ENCODE results near the gene FLT4. TPM values are rescaled to one million over a fixed set of nuclear protein-coding genes. Genes with fewer than 3 reads are reported as not detected.

FLT4 gene
- total RNA-seq, 1 donor from 2014 or later, result 2.0 TPM

DNA sequence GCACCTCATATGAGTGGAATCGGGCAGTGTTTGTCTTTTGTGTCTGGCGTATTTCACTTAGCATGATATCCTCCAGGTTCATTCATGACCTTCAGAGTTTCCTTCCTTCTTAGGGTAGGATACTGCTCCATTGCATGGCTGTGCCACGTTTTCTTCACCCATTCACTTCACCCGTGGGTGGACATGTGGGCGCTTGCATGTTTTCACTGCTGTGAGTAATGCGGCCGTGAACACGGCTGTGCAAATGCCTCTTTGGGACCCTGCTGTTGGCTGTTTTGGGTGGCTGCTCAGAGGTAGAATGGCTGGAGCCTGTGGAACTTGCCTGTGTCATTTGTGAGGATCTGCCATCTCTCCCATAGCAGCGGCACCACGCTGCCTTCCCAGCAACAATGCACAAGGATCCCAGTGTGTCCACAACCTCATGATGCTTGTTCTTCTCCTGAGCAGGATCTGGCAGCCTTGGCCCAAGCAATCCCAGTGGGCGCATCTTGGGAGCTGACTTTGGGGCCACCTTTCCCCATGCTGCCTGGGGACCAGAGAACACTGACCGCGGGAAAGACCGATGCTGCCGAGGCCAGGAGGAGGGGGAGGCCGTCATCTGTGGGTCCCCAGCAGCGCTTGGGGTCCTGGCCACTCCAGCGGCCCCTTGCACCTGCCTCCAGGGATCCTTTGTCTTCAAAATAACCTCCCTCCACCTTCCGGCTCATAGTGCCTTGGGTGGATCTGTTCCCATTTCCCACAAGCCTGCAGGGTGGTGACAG is 55.8 kb downstream of the FLT4 start:
- no peaks in the 10 kb centered on the region for H3K36me3 Mint-ChIP-seq (ENCODE audit: insufficient read depth)
- no peaks in the 10 kb centered on the region for H3K9me3 Mint-ChIP-seq (ENCODE audit: low read depth)
- no peak for DNase-seq (ENCODE audit: low spot score, unreplicated experiment)
- peaks cover 40% of the 10 kb centered on the region for H3K27me3 Mint-ChIP-seq
- TF ChIP-seq, protein P1, sequence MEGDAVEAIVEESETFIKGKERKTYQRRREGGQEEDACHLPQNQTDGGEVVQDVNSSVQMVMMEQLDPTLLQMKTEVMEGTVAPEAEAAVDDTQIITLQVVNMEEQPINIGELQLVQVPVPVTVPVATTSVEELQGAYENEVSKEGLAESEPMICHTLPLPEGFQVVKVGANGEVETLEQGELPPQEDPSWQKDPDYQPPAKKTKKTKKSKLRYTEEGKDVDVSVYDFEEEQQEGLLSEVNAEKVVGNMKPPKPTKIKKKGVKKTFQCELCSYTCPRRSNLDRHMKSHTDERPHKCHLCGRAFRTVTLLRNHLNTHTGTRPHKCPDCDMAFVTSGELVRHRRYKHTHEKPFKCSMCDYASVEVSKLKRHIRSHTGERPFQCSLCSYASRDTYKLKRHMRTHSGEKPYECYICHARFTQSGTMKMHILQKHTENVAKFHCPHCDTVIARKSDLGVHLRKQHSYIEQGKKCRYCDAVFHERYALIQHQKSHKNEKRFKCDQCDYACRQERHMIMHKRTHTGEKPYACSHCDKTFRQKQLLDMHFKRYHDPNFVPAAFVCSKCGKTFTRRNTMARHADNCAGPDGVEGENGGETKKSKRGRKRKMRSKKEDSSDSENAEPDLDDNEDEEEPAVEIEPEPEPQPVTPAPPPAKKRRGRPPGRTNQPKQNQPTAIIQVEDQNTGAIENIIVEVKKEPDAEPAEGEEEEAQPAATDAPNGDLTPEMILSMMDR (IDR thresholded peaks at IDR 0.05; ENCODE audit: unreplicated experiment), result no peak
- peaks cover 1% of the 10 kb centered on the region for H3K4me1 Mint-ChIP-seq (ENCODE audit: low read depth)
- H3K27ac Mint-ChIP-seq, result no peak overlapping the region
- H3K4me3 Mint-ChIP-seq (ENCODE audit: low read depth), result no peak overlapping the region

- peaks cover 1% of the 10 kb centered on the region for H3K4me1 Mint-ChIP-seq (ENCODE audit: low read depth)
- DNase-seq (ENCODE audit: low spot score, unreplicated experiment), result no peak
- no peak overlapping the region for H3K27ac Mint-ChIP-seq
- TF ChIP-seq, protein P1 (IDR thresholded peaks at IDR 0.05; ENCODE audit: unreplicated experiment), result no peak
- peaks cover 52% of the 10 kb centered on the region for H3K27me3 Mint-ChIP-seq
- no peaks in the 10 kb centered on the region for H3K36me3 Mint-ChIP-seq (ENCODE audit: insufficient read depth)
- H3K9me3 Mint-ChIP-seq (ENCODE audit: low read depth), result no peaks in the 10 kb centered on the region
- H3K4me3 Mint-ChIP-seq (ENCODE audit: low read depth), result peak overlapping the region; percentile 44
Measured at GRCh38 chr5:180592176-180592575, 57.2 kb downstream of the FLT4 start.

DNA sequence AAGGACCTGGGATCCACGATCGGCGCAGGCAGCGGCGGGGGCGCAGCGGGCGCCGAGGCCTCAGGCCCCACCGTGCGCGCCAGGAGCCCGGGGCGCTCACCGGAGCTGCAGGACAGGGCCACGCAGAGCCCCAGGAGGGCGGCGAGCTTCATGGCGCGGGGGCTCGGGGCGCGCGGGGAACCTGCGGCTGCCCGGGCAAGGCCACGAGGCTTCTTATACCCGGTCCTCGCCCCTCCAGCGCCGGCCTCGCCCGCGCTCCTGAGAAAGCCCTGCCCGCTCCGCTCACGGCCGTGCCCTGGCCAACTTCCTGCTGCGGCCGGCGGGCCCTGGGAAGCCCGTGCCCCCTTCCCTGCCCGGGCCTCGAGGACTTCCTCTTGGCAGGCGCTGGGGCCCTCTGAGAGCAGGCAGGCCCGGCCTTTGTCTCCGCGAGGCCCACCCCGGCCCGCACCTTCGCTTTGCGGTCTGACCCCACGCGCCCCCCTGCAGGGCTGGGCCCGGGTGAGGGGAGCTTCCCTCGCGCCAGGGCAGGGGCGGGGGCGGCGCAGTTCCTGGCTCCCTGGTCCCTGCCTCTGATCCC is 58.0 kb downstream of the FLT4 start, which contains the start of gene SCGB3A1:
Gene SCGB3A1 (minus strand): TSS at position 189 of the 577 bp plus-strand sequence. CDS start 37 bp downstream, at position 152.
- Mint-ChIP-seq H3K27ac (no peak within 1 kb of the TSS), H3K27me3 (peaks cover 57% of the 10 kb centered on the region), H3K36me3 (ENCODE audit: insufficient read depth) (no peaks in the 10 kb centered on the region), H3K9me3 (ENCODE audit: low read depth) (no peaks in the 10 kb centered on the region), H3K4me3 (ENCODE audit: low read depth) (peak within 1 kb of the TSS; percentile 44), H3K4me1 (ENCODE audit: low read depth) (peaks cover 1% of the 10 kb centered on the region)
- TF ChIP-seq, protein P1 (IDR thresholded peaks at IDR 0.05; ENCODE audit: unreplicated experiment), result no peak
- no peak for DNase-seq (ENCODE audit: low spot score, unreplicated experiment)

DNA sequence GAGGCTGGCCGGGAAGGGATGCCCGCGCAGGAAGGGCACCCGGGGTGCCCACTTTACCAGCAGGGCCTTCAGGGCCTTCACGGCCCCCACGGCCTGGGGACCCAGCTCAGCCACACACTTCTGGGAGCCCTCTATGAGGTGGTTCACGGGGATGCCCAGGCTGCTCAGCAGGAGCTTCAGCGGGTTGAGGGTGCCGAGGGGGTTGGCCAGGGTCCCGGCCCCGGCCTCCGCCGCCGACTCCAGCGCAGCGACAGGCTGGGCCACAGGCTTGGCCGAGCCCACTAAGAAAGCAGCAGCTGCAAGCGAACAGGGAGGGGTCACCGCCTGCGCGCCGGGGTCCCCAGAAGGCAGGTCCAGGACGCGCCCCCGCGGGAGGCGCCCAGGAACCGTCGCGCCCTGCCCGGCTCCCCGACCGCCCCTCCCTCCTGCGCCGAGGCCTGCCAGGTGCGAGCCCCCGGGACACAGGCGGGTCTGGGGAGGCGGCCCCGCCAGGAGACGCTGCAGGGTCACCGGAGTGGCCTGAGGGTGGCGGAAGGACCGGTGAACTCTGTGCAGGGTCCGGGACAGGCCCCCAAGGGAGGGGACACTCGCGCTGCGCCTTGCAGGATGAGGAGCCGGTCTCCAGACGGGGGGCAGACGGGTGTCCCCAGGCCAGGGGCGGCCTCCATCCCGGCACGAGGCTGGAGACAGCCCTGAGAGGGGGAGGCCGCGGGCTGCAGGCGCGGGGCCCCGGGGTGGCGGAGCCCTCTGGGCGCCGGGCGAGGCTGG is 58.7 kb downstream of the FLT4 start:
- Mint-ChIP-seq H3K4me1 (ENCODE audit: low read depth) (peaks cover 1% of the 10 kb centered on the region), H3K27me3 (peaks cover 59% of the 10 kb centered on the region)

More for the DNA sequence above, 58.7 kb downstream of the FLT4 start:
- Mint-ChIP-seq H3K9me3 (ENCODE audit: low read depth) (no peaks in the 10 kb centered on the region), H3K36me3 (ENCODE audit: insufficient read depth) (no peaks in the 10 kb centered on the region), H3K4me3 (ENCODE audit: low read depth) (peak overlapping the region; percentile 19), H3K27ac (no peak overlapping the region)
- TF ChIP-seq, protein P1 (IDR thresholded peaks at IDR 0.05; ENCODE audit: unreplicated experiment), result peak; percentile 8
- DNase-seq (ENCODE audit: low spot score, unreplicated experiment), result no peak

Data from progenitor cell of endocrine pancreas (in vitro differentiated cells).